ENCODE measurements around the gene LCN6. TPM values are rescaled to one million over a fixed set of nuclear protein-coding genes. Genes with fewer than 3 reads are reported as not detected.
"Not testable (repeated sequence)": the region's sequence is repeated elsewhere in the genome, so short reads cannot be mapped to it uniquely, and the experiment has no call there.

Gene LCN6
- total and polyA plus RNA-seq, 2 of the 13 experiments (the other 11 are each of a cell fraction or from before 2014, with no cell fraction given), result not detected

GRCh38 chr9:136766410-136767120 lies 18.2 kb upstream of the LCN6 start (continued):
- TF ChIP-seq ZBTB33 (CRISPR knock-in tag; IDR thresholded peaks at IDR 0.05) (0 out of 2 replicates have a peak, but pooled peaks have one; percentile 5), GATAD2A (CRISPR knock-in tag; IDR thresholded peaks at IDR 0.05) (0 out of 2 replicates have a peak, but pooled peaks have one; percentile 8), ZNF687 (CRISPR knock-in tag; IDR thresholded peaks at IDR 0.05) (peak; percentile 46), STAG1 (CRISPR knock-in tag; IDR thresholded peaks at IDR 0.05) (peak; percentile 56), CREB1 (IDR thresholded peaks at IDR 0.05) (peak; percentile 68), ZNF574 (CRISPR knock-in tag; IDR thresholded peaks at IDR 0.05) (0 out of 2 replicates have a peak, but pooled peaks have one; percentile 14), ZBTB38 (CRISPR knock-in tag; IDR thresholded peaks at IDR 0.05) (0 out of 2 replicates have a peak, but pooled peaks have one; percentile 24), MED1 (CRISPR knock-in tag; IDR thresholded peaks at IDR 0.05) (0 out of 2 replicates have a peak, but pooled peaks have one; percentile 17), FOSL2 (CRISPR knock-in tag; IDR thresholded peaks at IDR 0.05) (peak; percentile 88), RAD51 (IDR thresholded peaks at IDR 0.05; ENCODE audit: borderline replicate concordance) (peak; percentile 72; the same call in 1 of the 2 replicates), GABPB1 (CRISPR knock-in tag; IDR thresholded peaks at IDR 0.05) (0 out of 2 replicates have a peak, but pooled peaks have one; percentile 11), CTCF (CRISPR knock-in tag; IDR thresholded peaks at IDR 0.05) (peak; percentile 77)
- not testable (repeated sequence) for TF ChIP-seq CREB1 (CRISPR knock-in tag; IDR thresholded peaks at IDR 0.05)
